ENCODE measurements around the gene RAC3.

Gene RAC3

GRCh38 chr17:82012640-82013295 is 18.7 kb upstream of the RAC3 start:
- DNase-seq (ENCODE audit: low read depth): no peak

- DNase-seq (ENCODE audit: low read depth): no peak
Measured at GRCh38 chr17:82013341-82013740, 18.1 kb upstream of the RAC3 start.

DNA sequence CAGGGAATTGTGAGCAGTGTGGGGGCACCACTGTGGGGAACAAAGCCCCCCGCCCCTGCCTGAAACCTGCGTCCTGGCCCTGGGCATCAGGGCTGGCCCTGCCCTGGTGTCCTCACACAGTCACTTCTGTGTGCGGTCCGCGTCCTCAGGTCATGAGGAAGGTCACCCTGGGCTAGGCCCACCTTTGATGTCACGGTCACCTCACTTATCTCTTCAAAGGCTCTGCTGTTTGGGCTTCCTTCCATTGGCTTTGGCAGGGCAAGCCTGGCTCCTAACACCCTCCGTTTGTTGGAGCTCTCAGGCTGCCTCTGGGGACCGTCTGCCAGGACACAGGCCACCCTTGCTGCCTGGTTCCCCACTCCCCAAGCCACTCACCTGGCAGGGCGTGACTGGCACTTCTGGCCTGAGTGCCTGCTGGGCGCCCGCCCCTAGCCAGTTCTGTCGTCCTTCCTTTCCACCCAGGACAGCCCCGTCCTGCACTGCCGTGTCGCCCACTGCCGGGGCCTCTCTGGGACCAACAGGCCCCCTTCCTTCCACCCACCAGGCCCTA is 17.6 kb upstream of the RAC3 start:
- no peak for DNase-seq (ENCODE audit: low read depth)

DNA sequence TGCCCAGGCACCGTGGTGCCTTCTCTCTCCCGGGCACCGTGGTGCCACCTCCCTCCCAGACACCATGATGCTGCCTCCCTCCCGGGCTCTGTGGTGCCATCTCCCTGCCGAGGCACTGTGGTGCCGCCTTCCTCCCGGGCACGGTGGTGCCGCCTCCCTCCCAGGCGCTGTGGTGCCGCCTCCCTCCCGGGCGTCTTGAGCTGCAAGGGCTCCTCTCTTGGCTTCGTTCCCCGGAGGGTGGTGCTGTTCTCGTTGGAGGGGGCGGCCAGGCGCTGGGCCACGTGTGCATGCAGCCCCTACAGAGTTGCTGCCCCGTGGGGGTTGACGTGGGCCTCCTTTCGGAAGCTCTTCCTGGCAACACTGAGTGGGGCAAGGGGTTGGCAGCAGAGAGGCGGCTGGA is 17.0 kb upstream of the RAC3 start:
- no peak for DNase-seq (ENCODE audit: low read depth)

- DNase-seq (ENCODE audit: low read depth): no peak
Measured at GRCh38 chr17:82014971-82015310, 16.5 kb upstream of the RAC3 start.

- DNase-seq (ENCODE audit: low read depth): no peak
Measured at GRCh38 chr17:82015311-82015971, 16.0 kb upstream of the RAC3 start.

DNA sequence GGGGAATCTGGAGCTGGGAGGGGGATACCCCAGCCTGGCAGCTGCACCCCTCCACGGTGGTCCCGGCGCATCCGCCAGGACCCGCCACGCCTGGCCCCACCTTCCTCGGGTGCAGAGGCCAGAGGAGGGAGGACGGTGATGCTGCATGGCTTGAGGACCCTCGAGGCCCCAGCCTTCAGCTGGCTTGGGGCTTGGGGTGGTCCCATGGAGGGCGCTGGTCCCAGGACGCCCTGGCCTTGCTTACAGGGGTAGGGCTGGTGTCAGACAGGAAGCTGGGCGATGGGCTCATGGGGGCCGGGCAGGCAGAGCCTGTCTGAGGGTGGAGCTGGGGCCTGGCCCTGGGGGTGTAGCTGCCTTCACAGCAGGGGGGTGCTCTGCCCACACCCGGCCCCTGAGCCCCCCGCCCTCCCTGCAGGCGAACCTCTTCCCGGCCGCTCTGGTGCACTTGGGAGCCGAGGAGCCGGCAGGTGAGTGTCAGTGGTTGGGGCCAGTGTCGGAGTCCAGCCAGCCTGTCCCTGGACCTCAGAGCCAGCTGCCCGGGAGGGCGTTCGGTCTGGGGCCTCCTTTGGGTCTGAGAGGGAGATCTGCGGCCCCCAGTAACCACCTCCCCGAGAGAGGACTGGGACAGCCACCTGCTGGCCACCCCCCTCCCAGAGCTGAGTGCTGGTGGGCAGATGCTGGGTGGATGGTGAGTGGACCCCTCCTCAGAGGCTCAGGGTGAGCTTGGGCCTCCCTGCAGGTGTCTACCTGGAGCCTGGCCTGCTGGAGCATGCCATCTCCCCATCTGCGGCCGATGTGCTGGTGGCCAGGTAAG is 15.2 kb upstream of the RAC3 start:
- no peak for DNase-seq (ENCODE audit: low read depth)

- no peak for DNase-seq (ENCODE audit: low read depth)
Measured at GRCh38 chr17:82016875-82017459, 14.5 kb upstream of the RAC3 start.

DNA sequence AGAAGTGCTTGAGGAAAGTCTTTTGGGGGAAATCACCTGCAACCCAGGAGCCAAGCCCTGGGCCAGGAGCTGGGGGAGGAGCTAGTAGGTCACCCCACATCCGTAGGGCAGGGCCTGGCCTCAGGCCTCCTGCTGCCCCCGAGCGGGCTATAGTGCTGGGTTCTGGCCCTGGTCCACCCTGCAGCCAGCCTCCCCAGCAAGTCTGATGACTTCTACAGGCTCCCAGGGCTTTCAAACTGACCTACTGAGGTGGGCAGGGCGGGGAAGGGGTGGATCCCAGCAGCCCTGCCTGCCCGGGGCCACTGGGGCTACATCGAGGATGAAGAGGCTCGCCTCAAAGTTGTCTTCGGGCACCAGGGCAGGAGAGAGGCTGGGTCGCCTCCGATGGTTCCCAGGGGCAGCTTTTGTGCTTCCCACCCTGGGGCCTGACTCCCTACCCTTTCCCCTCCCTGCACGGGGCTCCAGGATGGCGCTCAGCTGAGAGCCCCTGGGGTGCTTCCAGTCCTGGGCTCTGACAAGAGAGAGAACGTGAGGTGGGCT is 13.8 kb upstream of the RAC3 start:
- DNase-seq (ENCODE audit: low read depth): no peak

- no peak for DNase-seq (ENCODE audit: low read depth)
Measured at GRCh38 chr17:82018152-82018988, 13.1 kb upstream of the RAC3 start.

DNA sequence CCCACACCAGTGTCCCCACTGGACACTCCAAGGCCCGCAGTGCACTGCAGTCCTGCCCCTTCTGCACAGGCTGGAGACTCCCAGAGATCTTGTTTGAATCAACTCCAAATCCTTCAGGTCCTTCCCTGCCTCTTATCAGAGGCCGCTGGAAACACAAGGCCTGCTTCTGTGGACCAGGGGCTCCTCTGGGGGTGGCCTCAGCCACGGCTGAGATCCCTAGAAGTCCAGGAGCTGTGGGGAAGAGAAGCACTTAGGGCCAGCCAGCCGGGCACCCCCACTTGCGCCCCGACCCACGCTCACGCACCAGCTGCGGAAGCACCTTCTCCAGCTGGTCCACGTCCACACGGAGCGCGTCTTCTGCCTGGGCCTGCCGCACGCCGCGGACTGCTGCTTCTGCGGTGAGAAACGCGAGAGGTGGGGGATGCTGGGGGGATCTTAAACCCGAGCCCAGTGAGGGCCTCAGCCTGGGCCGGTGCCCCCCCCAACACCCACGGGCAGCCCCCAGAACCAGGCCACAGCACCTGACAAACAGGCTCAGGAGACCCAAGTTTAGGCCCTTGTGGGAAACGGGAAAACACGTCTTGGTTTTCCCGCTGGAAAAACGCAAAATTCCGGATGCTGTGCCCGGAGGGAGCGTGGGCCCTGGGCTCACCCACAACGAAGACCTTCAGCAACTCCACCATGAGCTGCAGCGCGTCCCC is 12.3 kb upstream of the RAC3 start:
- no peak for DNase-seq (ENCODE audit: low read depth)

- peak; percentile 51 for DNase-seq (ENCODE audit: low read depth)
Measured at GRCh38 chr17:82019690-82020571, 11.5 kb upstream of the RAC3 start.

- DNase-seq (ENCODE audit: low read depth): no peak
Measured at GRCh38 chr17:82020572-82021106, 10.8 kb upstream of the RAC3 start.

GRCh38 chr17:82021107-82021899 is 10.2 kb upstream of the RAC3 start:
- peak; percentile 39 for DNase-seq (ENCODE audit: low read depth)

DNA sequence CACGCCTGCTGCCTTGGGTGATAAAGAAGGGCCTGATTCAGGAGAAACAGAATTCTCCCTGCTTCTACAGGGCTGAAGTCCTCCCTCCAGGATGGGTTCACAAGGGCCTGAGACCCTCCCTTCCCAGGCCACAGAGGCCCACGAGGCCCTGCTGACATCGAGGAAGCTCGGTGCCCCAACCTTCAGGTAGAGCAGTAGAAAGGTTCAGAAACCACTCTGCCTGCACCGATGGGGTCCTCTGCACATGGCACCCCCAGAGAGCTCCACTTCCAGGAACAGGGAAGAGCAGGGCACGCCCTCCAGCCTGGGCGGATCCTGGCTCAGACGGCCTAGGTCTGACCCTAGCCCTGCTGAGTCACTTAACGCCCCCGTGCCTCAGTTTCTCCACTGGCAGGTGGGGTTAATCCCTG is 9.6 kb upstream of the RAC3 start:
- no peak for DNase-seq (ENCODE audit: low read depth)

DNA sequence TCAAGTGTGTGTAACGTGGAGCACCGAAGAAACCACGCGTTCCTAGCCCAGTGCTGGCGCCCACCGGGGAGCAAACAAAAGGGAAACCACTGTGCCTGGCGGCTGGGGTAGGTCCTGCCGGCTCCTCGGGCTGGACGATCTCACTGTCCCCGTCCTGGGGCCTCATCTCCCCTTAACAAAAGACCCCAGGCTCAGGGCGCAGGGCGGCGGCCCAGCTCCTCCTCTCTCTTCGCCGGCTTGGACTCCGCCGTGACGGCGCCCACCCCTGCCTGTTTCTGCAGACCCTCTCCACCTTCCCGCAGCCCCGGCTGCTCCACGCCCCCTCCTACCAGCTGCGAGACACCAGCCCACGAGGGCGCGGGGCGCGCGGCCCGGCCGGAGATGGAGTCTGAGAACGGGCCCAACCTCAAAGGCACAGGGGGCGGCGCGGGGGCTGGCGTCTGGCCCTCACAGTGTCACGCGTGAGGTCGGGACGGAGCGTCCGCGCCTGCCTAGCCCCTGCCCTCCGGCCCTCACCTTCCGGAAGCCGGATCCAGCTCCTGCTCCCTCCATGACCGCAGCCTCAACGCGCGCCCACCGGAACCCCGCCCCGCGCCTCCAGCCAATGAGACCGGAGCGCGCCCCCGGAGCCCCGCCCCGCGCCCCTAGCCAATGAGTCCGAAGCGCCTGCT is 9.0 kb upstream of the RAC3 start, which contains the start of gene CENPX:
Gene CENPX, minus strand, starts transcription at position 569 of the 671 bp plus-strand sequence. Its CDS starts 17 bp downstream, at position 552.
- no peak for DNase-seq (ENCODE audit: low read depth)

GRCh38 chr17:82022981-82023446 is 8.5 kb upstream of the RAC3 start, which contains the start of gene LRRC45:
TSS of gene LRRC45 (plus strand) at chr17:82023305. CDS start at chr17:82023644, 339 bp downstream.
- peak; percentile 100 for DNase-seq (ENCODE audit: low read depth)
